Gastrocnemius medialis (tissue), 4 donors: ENCODE measurements around the gene TBK1. TPM values are rescaled to one million over a fixed set of nuclear protein-coding genes. Genes with fewer than 3 reads are reported as not detected.

Source experiments
- ATAC-seq, 2 donors: fragments of 150-250 bp; one replicate each; pipeline ENCODE4 v1.9.1; 2016
- DNase-seq, 2 donors: peaks; one replicate each; pipeline ENCODE4 v3.0.0-alpha.2; 2019
- H3K27ac ChIP-seq, 4 donors: fragments of 200-600 bp; sonication (generic); 1 replicate in 1 of 4; 2 replicates in 3 of 4; pipeline ENCODE4 v1.5.1; 2016 to 2018; ENCODE audit warnings: mild to moderate bottlenecking in 2 of 4, moderate library complexity in 1 of 4
- H3K27me3 ChIP-seq, 3 donors: fragments of 200-600 bp; sonication (generic) in 2 of 3; 1 replicate in 1 of 3; 2 replicates in 2 of 3; pipeline versions ENCODE4 v1.5.1 to v1.6.0; 2016 to 2019; ENCODE audit warnings: mild to moderate bottlenecking in 1 of 3, moderate library complexity in 1 of 3
- H3K36me3 ChIP-seq, 2 donors: fragments of 200-600 bp; sonication (generic) in 1 of 2; one replicate each; pipeline ENCODE4 v1.5.1; 2017 to 2018
- H3K4me1 ChIP-seq, 2 donors: fragments of 200-600 bp; sonication (generic) in 1 of 2; one replicate each; pipeline ENCODE4 v1.5.1; 2016 to 2017; ENCODE audit warnings: mild to moderate bottlenecking in 2 of 2
- H3K4me3 ChIP-seq, 4 donors: fragments of 200-600 bp; sonication (generic) in 3 of 4; 1 replicate in 1 of 4; 2 replicates in 3 of 4; pipeline ENCODE4 v1.5.1; 2016 to 2019; ENCODE audit warnings: mild to moderate bottlenecking in 2 of 4
- H3K9me3 ChIP-seq, 3 donors: fragments of 200-600 bp; sonication (generic) in 2 of 3; 1 replicate in 1 of 3; 2 replicates in 2 of 3; pipeline ENCODE4 v1.5.1; 2016 to 2019
- CTCF ChIP-seq, 5 experiments: fragments of 450-650 bp in 3 of 5; fragments of 200-600 bp in 2 of 5; sonication (generic) in 2 of 5; IDR thresholded peaks in 4 of 5; conservative IDR thresholded peaks in 1 of 5; 1 replicate in 4 of 5; 2 replicates in 1 of 5; pipeline ENCODE4 v1.5.1; 2016 to 2019; ENCODE audit warnings: antibody characterized with exemption in 5 of 5, mild to moderate bottlenecking in 3 of 5, moderate library complexity in 3 of 5
- POLR2A ChIP-seq, 2 donors: fragments of 450-650 bp; IDR thresholded peaks; one replicate each; pipeline ENCODE4 v1.6.1; 2017; ENCODE audit warnings: antibody characterized with exemption in 2 of 2, mild to moderate bottlenecking in 2 of 2, moderate library complexity in 2 of 2
- in situ Hi-C, 4 donors: fragments of 200-750 bp; cut with MboI; loops; one replicate each; pipeline versions ENCODE4 v1.15.0 to v1.8.0; 2017; ENCODE audit warnings: low sequenced_read_pairs in 4 of 4
- intact Hi-C: fragments of 100-400 bp; cut with DNase I; formaldehyde crosslinking; loops from one replicate; pipeline ENCODE4 v1.15.1; 2023; ENCODE audit warnings: low total_unique reads
- total RNA-seq, 4 donors: library from RNA; depleted of rRNA; stranded (reverse); fragments of >200 nt; gene quantifications; one replicate each; pipeline versions ENCODE4 v1.1.0 to v1.2.3, GENCODE V29; 2016

TBK1 gene
- total RNA-seq, 4 donors from 2014 or later: 20.1 to 40.8 (median 27.6) TPM

- Histone ChIP-seq H3K27me3 (no peaks in the 10 kb centered on the region), H3K36me3 (peaks cover 0 to 41% of the 10 kb centered on the region in 2 donors), H3K4me1 (peaks cover 0 to under 1% of the 10 kb centered on the region in 2 donors), H3K27ac (no peak overlapping the region), H3K4me3 (no peak overlapping the region), H3K9me3 (peaks cover 0 to 7% (median 0%) of the 10 kb centered on the region in 3 donors)
- in situ Hi-C loops (no loop called here), intact Hi-C loops (no loop called here)
- no peak for DNase-seq
- TF ChIP-seq POLR2A (IDR thresholded peaks at IDR 0.05): no peak
- no peak for ATAC-seq
Measured at GRCh38 chr12:64476844-64477243, 24.9 kb downstream of the TBK1 start.

- intact Hi-C loops: no loop called here
- Histone ChIP-seq H3K9me3 (peaks cover 0 to 7% (median 0%) of the 10 kb centered on the region in 3 donors), H3K4me1 (no peaks in the 10 kb centered on the region), H3K27me3 (no peaks in the 10 kb centered on the region), H3K36me3 (peaks cover 0 to 57% of the 10 kb centered on the region in 2 donors), H3K27ac (no peak overlapping the region), H3K4me3 (no peak overlapping the region)
- ATAC-seq (no peak), DNase-seq (no peak)
- in situ Hi-C loops: no loop called here
- TF ChIP-seq CTCF (IDR thresholded peaks at IDR 0.05 in 4 of 5, conservative IDR thresholded peaks at IDR 0.05 in 1 of 5): no peak
- no peak for TF ChIP-seq POLR2A (IDR thresholded peaks at IDR 0.05)
Measured at GRCh38 chr12:64478661-64479060, 26.7 kb downstream of the TBK1 start.

GRCh38 chr12:64480148-64480547, 28.2 kb downstream of the TBK1 start:
- ATAC-seq (no peak), DNase-seq (no peak)
- Histone ChIP-seq H3K27ac (no peak overlapping the region), H3K36me3 (peaks cover 0 to 57% of the 10 kb centered on the region in 2 donors), H3K27me3 (no peaks in the 10 kb centered on the region), H3K4me3 (no peak overlapping the region), H3K9me3 (peaks cover 0 to 7% (median 0%) of the 10 kb centered on the region in 3 donors), H3K4me1 (no peaks in the 10 kb centered on the region)
- in situ Hi-C loops (no loop called here), intact Hi-C loops (no loop called here)
- TF ChIP-seq CTCF (IDR thresholded peaks at IDR 0.05 in 4 of 5, conservative IDR thresholded peaks at IDR 0.05 in 1 of 5): no peak
- no peak for TF ChIP-seq POLR2A (IDR thresholded peaks at IDR 0.05)

GRCh38 chr12:64486657-64487056, 34.7 kb downstream of the TBK1 start:
- in situ Hi-C loops (no loop called here), intact Hi-C loops (no loop called here)
- Histone ChIP-seq H3K27me3 (no peaks in the 10 kb centered on the region), H3K4me3 (no peak overlapping the region), H3K36me3 (peaks cover 4 to 91% of the 10 kb centered on the region in 2 donors), H3K9me3 (no peaks in the 10 kb centered on the region), H3K4me1 (no peaks in the 10 kb centered on the region), H3K27ac (no peak overlapping the region)
- no peak for TF ChIP-seq POLR2A (IDR thresholded peaks at IDR 0.05)
- TF ChIP-seq CTCF (IDR thresholded peaks at IDR 0.05 in 4 of 5, conservative IDR thresholded peaks at IDR 0.05 in 1 of 5): no peak
- no peak for DNase-seq
- no peak for ATAC-seq

GRCh38 chr12:64491718-64492117, 39.8 kb downstream of the TBK1 start:
- Histone ChIP-seq H3K4me1 (no peaks in the 10 kb centered on the region), H3K4me3 (no peak overlapping the region), H3K27ac (no peak overlapping the region), H3K9me3 (no peaks in the 10 kb centered on the region), H3K36me3 (peaks cover 4 to 98% of the 10 kb centered on the region in 2 donors), H3K27me3 (no peaks in the 10 kb centered on the region)
- DNase-seq (no peak), ATAC-seq (no peak)
- intact Hi-C loops: loop anchor here (10.0 kb wide), 1 partner anchor 77 kb away; no protein-coding TSS in a partner anchor
- no peak for TF ChIP-seq POLR2A (IDR thresholded peaks at IDR 0.05)
- TF ChIP-seq CTCF (IDR thresholded peaks at IDR 0.05 in 4 of 5, conservative IDR thresholded peaks at IDR 0.05 in 1 of 5): no peak
- in situ Hi-C loops: loop anchor here in 1 of 4 donors (10.0 kb wide), 1 partner anchor 77 kb away; no protein-coding TSS in a partner anchor
